K562 (cell line): Measurements from ENCODE around the gene RNF39.

Experiments
- BHLHE40 ChIP-seq: IDR thresholded peaks from 2 replicates; pipeline ENCODE4 v1.6.1; 2011; ENCODE audit warnings: low read length, improper control_type of control experiment
- CTCF ChIP-seq, 3 experiments: IDR thresholded peaks in 2 of 3; conservative IDR thresholded peaks in 1 of 3; 2 replicates each; pipeline ENCODE4 v1.5.1; 2011 to 2012; ENCODE audit warnings: low read length in 3 of 3, mild to moderate bottlenecking in 3 of 3, control low read depth in 2 of 3, improper control_type of control experiment in 1 of 3, inconsistent platforms in 1 of 3, low read depth in 1 of 3, mixed read lengths in 1 of 3, moderate library complexity in 1 of 3; ENCODE audit not compliant: insufficient read depth in 2 of 3

GRCh38 chr6:30022189-30022588 is 53.4 kb downstream of the RNF39 start:
- TF ChIP-seq BHLHE40 (no peak), CTCF (IDR thresholded peaks at IDR 0.05 in 2 of 3, conservative IDR thresholded peaks at IDR 0.05 in 1 of 3; ENCODE audit: insufficient read depth in 2 of 3, low read depth in 1 of 3, low read length in 3 of 3) (no peak)
